Bone marrow (tissue), 2 donors: Measurements from ENCODE around the gene DRP2.
"Not testable (repeated sequence)": the region's sequence is repeated elsewhere in the genome, so short reads cannot be mapped to it uniquely, and the experiment has no call there.

Source experiments
- DNase-seq, 2 donors: peaks; one replicate each; lab custom pipeline; 2025; lab: John Stamatoyannopoulos, UW

The DRP2 gene

DNA sequence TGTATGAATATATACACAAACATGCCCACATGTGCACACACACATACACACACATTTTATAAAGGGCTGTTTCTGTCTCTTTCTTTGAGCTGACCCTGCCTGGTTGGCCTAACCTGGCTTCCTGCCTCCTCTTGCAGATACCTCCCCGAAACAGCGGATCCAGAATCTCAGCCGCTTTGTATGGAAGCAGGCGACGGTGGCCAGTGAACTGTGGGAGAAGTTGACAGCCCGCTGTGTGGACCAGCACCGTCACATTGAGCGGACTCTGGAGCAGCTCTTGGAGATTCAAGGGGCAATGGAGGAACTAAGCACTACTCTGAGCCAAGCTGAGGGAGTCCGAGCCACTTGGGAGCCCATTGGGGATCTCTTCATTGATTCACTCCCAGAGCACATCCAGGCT is 21.9 kb downstream of the DRP2 start:
- no peak for DNase-seq

DNA sequence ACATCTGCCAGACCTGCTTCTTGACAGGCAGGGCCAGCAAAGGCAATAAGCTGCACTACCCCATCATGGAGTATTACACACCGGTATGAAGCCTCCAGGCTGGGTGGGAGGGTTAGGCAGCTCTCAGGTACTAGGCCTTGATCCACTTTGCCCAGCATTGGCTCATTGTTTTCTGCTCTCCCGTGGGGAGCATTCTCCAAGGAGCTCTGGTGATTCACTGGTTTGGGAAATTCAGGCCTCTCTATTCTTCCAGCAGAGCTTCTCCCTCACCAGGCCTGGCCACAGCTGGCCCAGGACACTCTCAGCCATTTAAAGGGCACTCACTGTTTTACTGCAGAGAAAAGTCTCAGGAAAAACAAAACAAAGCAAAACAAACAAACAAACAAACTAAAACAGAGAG is 33.0 kb downstream of the DRP2 start:
- no peak for DNase-seq

- DNase-seq = no peak
Observed at GRCh38 chrX:101257448-101258258, 38.1 kb downstream of the DRP2 start.

DNA sequence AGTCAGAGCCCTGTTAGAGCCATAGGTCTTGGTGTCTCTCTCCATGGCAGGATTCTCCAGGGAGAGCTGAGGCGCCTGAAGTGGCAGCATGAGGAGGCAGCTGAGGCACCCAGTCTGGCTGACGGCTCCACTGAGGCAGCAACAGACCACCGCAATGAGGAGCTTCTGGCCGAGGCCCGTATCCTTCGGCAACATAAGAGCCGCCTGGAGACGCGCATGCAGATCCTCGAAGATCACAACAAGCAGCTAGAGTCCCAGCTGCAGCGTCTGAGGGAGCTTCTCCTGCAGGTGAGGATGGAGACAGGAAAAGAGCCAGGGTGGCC is 38.6 kb downstream of the DRP2 start:
- no peak for DNase-seq

DNA sequence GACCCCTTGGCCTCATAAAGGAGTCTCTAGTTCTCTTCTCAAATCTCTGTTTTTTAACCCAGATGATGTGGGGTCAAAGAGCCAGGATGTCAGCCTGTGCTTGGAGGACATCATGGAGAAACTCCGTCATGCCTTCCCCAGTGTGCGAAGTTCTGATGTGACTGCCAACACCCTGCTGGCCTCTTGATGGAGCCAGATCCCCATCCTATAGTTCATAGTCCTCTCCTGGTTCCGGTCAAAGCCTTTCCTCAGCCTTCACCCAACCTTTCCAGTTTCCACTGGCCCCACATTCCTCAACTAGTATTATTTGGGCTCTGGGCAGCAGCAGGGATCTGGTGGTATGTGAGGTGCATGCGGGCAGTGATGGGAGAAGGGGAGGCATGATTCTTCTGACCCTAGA is 40.8 kb downstream of the DRP2 start:
- DNase-seq = no peak

DNA sequence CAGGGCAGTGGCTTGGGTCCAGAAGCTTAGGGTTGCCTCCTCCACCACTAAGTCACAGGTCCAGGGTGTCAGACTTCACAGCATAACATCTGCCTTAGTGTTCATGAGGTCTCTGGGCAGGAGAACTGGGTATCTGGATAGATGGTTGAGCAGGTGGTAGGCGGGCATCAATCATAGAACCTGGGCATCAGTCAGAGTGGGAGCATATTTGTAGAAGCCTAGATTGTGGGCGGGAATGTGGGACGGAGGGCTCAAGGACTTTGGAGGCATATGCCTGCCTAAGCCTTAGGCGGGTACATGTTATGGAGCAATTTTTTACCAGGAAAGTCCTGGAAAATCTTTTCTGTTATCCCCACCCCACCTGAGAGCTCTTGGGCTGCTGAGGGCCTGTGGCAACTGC is 43.0 kb downstream of the DRP2 start:
- no peak for DNase-seq

DNA sequence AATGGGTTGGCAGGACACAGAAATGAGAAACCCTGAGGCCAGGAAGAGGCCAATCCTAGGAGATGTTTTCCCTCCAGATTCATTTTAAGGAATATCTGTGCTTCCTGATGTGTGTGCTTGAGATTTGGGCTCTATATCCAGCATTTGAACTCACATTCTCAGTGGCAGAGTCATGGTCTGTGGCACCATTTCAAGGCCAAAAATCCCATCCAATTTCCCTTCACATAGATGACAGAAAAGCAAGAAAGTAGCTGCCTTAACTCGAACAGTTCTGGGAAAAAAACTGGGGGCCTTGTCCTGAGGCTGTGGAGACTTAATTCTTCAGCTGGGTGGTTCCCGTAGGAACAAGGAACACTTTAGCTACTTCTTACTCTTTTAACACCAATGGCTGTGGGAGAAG is 44.2 kb downstream of the DRP2 start:
- no peak for DNase-seq

- DNase-seq = no peak
Observed at GRCh38 chrX:101265869-101266428, 46.4 kb downstream of the DRP2 start.

- DNase-seq = no peak
Observed at GRCh38 chrX:101274198-101274597, 54.6 kb downstream of the DRP2 start.

DNA sequence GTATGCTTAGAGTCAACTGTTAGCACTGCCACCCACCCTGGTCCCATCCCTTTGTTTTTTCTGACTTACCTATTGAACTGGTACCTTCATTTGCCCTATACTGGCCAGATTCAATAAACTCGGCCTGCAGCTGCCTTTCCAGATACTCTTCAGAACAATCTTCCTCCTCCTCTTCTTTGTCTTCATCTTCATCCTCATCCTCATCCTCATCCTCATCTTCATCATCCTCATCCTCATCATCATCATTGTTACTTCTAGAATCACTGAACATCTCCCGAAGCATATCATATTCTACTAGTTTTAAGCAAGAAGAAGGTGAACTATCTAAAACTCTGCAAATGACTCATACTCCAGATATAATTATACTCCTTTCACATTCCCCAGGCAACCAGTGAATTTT is 56.7 kb downstream of the DRP2 start:
- DNase-seq = no peak

- peak in 1 of 2 donors; percentile 15 for DNase-seq
Observed at GRCh38 chrX:101287402-101287801, 67.8 kb downstream of the DRP2 start.

DNA sequence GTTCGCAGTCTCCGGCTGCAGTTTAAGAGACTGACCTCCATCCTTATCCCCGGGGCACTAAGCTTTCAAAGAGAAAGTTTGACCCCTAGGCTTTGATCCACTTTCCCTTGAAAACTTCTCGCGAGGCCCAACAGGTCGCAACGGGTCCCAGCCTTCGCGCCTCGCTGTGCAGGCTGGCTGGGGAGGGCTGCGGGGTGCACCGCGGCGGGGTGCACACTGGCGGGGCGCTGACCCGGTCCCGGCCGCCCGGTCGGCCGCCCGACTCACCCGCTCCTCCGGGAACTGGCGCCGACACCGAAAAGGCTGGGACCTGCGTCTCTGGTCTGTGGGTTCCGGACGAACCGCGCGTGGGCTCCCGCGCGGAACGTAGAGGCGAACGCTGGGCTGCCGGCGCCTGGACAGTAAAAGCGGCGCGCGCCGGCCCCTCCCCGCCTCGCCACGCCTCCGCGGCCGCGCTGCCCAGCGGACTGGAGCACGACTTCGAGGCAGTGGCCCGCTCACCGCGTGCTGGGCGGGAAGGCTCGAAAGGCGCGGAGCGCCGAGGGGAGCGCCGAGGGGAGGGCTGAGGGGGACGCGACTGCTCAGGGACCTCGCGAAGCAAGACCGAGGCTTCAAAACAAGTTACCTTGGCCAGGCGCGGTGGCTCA is 71.5 kb downstream of the DRP2 start, which contains the start of gene TAF7L:
TSS of gene TAF7L (minus strand) at position 378 of the 647 bp plus-strand sequence. CDS start 3,791 bp downstream, outside the sequence.
- DNase-seq = no peak

- not testable (repeated sequence) for DNase-seq
Observed at GRCh38 chrX:101295603-101296002, 76.0 kb downstream of the DRP2 start.

DNA sequence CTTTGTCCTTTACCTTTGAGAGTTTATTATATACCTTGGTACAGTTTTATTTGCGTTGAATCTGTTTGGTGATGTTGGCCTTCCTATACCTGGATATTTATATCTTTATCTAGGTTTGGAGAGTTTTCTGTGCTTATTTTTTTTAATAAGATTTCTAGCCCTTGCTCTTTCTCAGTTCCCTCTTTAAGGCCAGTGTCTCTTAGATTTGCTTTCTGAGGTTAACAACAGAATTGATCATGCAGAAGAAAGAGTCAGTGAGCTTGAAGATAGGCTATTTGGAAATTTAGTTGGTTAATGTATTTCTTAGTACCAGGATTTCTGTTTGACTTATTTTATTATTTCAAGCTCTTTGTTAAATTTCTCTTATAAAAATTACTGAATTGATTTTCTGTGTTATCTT is 84.2 kb downstream of the DRP2 start:
- no peak for DNase-seq
